ENCODE measurements around the gene GSTK1. TPM values are rescaled to one million over a fixed set of nuclear protein-coding genes. Genes with fewer than 3 reads are reported as not detected.

Gene GSTK1
- total and polyA plus RNA-seq, 8 donors = 71.8 to 305 (median 152) TPM

- peaks cover 26 to 49% (median 39%) of the 10 kb centered on the region in 4 donors for H3K36me3 ChIP-seq
- no peaks in the 10 kb centered on the region for H3K27me3 ChIP-seq
- peak overlapping the region in 2 of 5 donors; percentile 91 to 93 for H3K27ac ChIP-seq
- WGBS, 5 donors = 70 to 82% (median 70%) methylated on average over 9 to 15 of the region's 15 CpGs
- no peak for TF ChIP-seq POLR2AphosphoS5 (IDR thresholded peaks at IDR 0.05)
- TF ChIP-seq EP300 (IDR thresholded peaks at IDR 0.05) = no peak
- no peak for TF ChIP-seq CTCF (IDR thresholded peaks at IDR 0.05)
- TF ChIP-seq POLR2A (IDR thresholded peaks at IDR 0.05) = no peak
- intact Hi-C loops (cut with DNase I; ENCODE audit: low total_unique reads) = no loop called here
- H3K4me3 ChIP-seq = peak overlapping the region in 2 of 4 donors; percentile 79 to 88
- H3K4me1 ChIP-seq = peaks cover 13 to 24% (median 22%) of the 10 kb centered on the region in 4 donors
- DNase-seq = no peak
- no peaks in the 10 kb centered on the region for H3K9me3 ChIP-seq
These were observed 1.9 kb downstream of the GSTK1 start for GRCh38 chr7:143265017-143265693.

GRCh38 chr7:143269251-143269650, 6.0 kb downstream of the GSTK1 start:
- WGBS, 5 donors = 69 to 76% (median 72%) methylated on average over 5 of the region's 5 CpGs
- intact Hi-C loops (cut with DNase I; ENCODE audit: low total_unique reads) = no loop called here
- Histone ChIP-seq H3K4me3 (no peak overlapping the region), H3K36me3 (peaks cover 26 to 53% (median 42%) of the 10 kb centered on the region in 4 donors), H3K27ac (no peak overlapping the region), H3K4me1 (peaks cover 10 to 14% (median 14%) of the 10 kb centered on the region in 4 donors), H3K9me3 (no peaks in the 10 kb centered on the region), H3K27me3 (no peaks in the 10 kb centered on the region)
- no peak for TF ChIP-seq POLR2A (IDR thresholded peaks at IDR 0.05)
- TF ChIP-seq CTCF (IDR thresholded peaks at IDR 0.05) = no peak
- TF ChIP-seq EP300 (IDR thresholded peaks at IDR 0.05) = no peak
- TF ChIP-seq POLR2AphosphoS5 (IDR thresholded peaks at IDR 0.05) = no peak
- DNase-seq = no peak

- H3K4me1 ChIP-seq = no peaks in the 10 kb centered on the region
- WGBS, 5 donors = 87 to 92% (median 90%) methylated on average over 1 of the region's 1 CpG
- intact Hi-C loops (cut with DNase I; ENCODE audit: low total_unique reads) = no loop called here
- no peaks in the 10 kb centered on the region for H3K9me3 ChIP-seq
- TF ChIP-seq POLR2A (IDR thresholded peaks at IDR 0.05) (no peak), CTCF (IDR thresholded peaks at IDR 0.05) (no peak), POLR2AphosphoS5 (IDR thresholded peaks at IDR 0.05) (no peak), EP300 (IDR thresholded peaks at IDR 0.05) (no peak)
- DNase-seq = no peak
- no peak overlapping the region for H3K27ac ChIP-seq
- H3K36me3 ChIP-seq = peaks cover 23 to 42% (median 39%) of the 10 kb centered on the region in 4 donors
- no peak overlapping the region for H3K4me3 ChIP-seq
- H3K27me3 ChIP-seq = no peaks in the 10 kb centered on the region
These were observed 8.0 kb downstream of the GSTK1 start for GRCh38 chr7:143271240-143271639.

GRCh38 chr7:143272871-143273270, 9.6 kb downstream of the GSTK1 start:
- intact Hi-C loops (cut with DNase I; ENCODE audit: low total_unique reads) = no loop called here
- TF ChIP-seq EP300 (IDR thresholded peaks at IDR 0.05) (no peak), POLR2A (IDR thresholded peaks at IDR 0.05) (no peak), POLR2AphosphoS5 (IDR thresholded peaks at IDR 0.05) (no peak), CTCF (IDR thresholded peaks at IDR 0.05) (no peak)
- Histone ChIP-seq H3K27me3 (no peaks in the 10 kb centered on the region), H3K4me1 (no peaks in the 10 kb centered on the region), H3K27ac (no peak overlapping the region), H3K9me3 (no peaks in the 10 kb centered on the region), H3K4me3 (no peak overlapping the region), H3K36me3 (peaks cover 14 to 27% (median 26%) of the 10 kb centered on the region in 4 donors)
- 89 to 97% (median 94%) methylated on average over 2 of the region's 2 CpGs for WGBS, 5 donors
- no peak for DNase-seq

All from stomach (tissue), 9 donors.